H9 (cell line): ENCODE data around the gene KRTAP2-1. TPM values are rescaled to one million over a fixed set of nuclear protein-coding genes. Genes with fewer than 3 reads are reported as not detected.

ENCODE experiments used
- DNase-seq: peaks from one replicate; pipeline ENCODE4 v3.0.0-alpha.2; 2017
- H2AFZ ChIP-seq: one replicate; pipeline ENCODE4 v1.6.1; 2013; ENCODE audit warnings: mild to moderate bottlenecking, low read length, control low read depth, moderate library complexity
- H2AK5ac ChIP-seq: 2 replicates; pipeline ENCODE4 v1.6.1; 2013; ENCODE audit warnings: low read length, control low read depth, mixed read lengths; ENCODE audit not compliant: insufficient read length
- H2BK120ac ChIP-seq: one replicate; pipeline ENCODE4 v1.6.1; 2013; ENCODE audit warnings: low read depth, mild to moderate bottlenecking, low read length, control low read depth, inconsistent platforms; ENCODE audit not compliant: poor library complexity, severe bottlenecking
- H2BK12ac ChIP-seq: 2 replicates; pipeline ENCODE4 v1.6.1; 2013; ENCODE audit warnings: low read length, control low read depth, mixed read lengths, low read depth; ENCODE audit not compliant: insufficient read length
- H2BK15ac ChIP-seq: 2 replicates; pipeline ENCODE4 v1.6.1; 2013; ENCODE audit warnings: low read depth, low read length, control low read depth
- H2BK20ac ChIP-seq: one replicate; pipeline ENCODE4 v1.6.1; 2013; ENCODE audit warnings: low read depth, mild to moderate bottlenecking, low read length, control low read depth, inconsistent platforms; ENCODE audit not compliant: poor library complexity, severe bottlenecking
- H2BK5ac ChIP-seq: 2 replicates; pipeline ENCODE4 v1.6.1; 2013; ENCODE audit warnings: low read length, control low read depth, mixed read lengths; ENCODE audit not compliant: insufficient read length
- H3K14ac ChIP-seq: 2 replicates; pipeline ENCODE4 v1.6.1; 2013; ENCODE audit warnings: low read length, control low read depth; ENCODE audit not compliant: insufficient read depth
- H3K18ac ChIP-seq: 2 replicates; pipeline ENCODE4 v1.6.1; 2013; ENCODE audit warnings: low read depth, mild to moderate bottlenecking, mixed read lengths, low read length, control low read depth; ENCODE audit not compliant: insufficient read length
- H3K23ac ChIP-seq: 2 replicates; pipeline ENCODE4 v1.6.1; 2013; ENCODE audit warnings: low read length, control low read depth, mixed read lengths, low read depth; ENCODE audit not compliant: insufficient read length
- H3K23me2 ChIP-seq: 2 replicates; pipeline ENCODE4 v1.6.1; 2013; ENCODE audit warnings: low read depth, mild to moderate bottlenecking, mixed read lengths, low read length, control low read depth; ENCODE audit not compliant: insufficient read length, poor library complexity, severe bottlenecking
- H3K27ac ChIP-seq: 2 replicates; pipeline ENCODE4 v1.5.1; 2013; ENCODE audit warnings: low read length, control low read depth, mixed read lengths, low read depth; ENCODE audit not compliant: insufficient read length
- H3K27me3 ChIP-seq: 2 replicates; pipeline ENCODE4 v1.6.1; 2013; ENCODE audit warnings: low read length, control low read depth, inconsistent platforms; ENCODE audit not compliant: insufficient read depth
- H3K4ac ChIP-seq: 2 replicates; pipeline ENCODE4 v1.6.1; 2013; ENCODE audit warnings: low read depth, mild to moderate bottlenecking, control low read depth, inconsistent platforms, low read length, moderate library complexity
- H3K4me1 ChIP-seq: 2 replicates; pipeline ENCODE4 v1.6.1; 2013; ENCODE audit warnings: low read length, control low read depth, inconsistent platforms; ENCODE audit not compliant: insufficient read depth
- H3K4me2 ChIP-seq: 2 replicates; pipeline ENCODE4 v1.6.1; 2013; ENCODE audit warnings: low read length, control low read depth, mixed read lengths; ENCODE audit not compliant: insufficient read length, insufficient read depth
- H3K56ac ChIP-seq: 2 replicates; pipeline ENCODE4 v1.6.1; 2013; ENCODE audit warnings: low read depth, mild to moderate bottlenecking, mixed read lengths, low read length, control low read depth; ENCODE audit not compliant: insufficient read length
- H3K79me1 ChIP-seq: 2 replicates; pipeline ENCODE4 v1.6.1; 2013; ENCODE audit warnings: low read depth, mild to moderate bottlenecking, moderate library complexity, low read length, control low read depth, inconsistent platforms; ENCODE audit not compliant: insufficient read depth, poor library complexity, severe bottlenecking
- H3K79me2 ChIP-seq: 2 replicates; pipeline ENCODE4 v1.6.1; 2013; ENCODE audit warnings: low read length, control low read depth, inconsistent platforms; ENCODE audit not compliant: insufficient read depth
- H3K9ac ChIP-seq: 2 replicates; pipeline ENCODE4 v1.6.1; 2013; ENCODE audit warnings: low read length, control low read depth, mixed read lengths; ENCODE audit not compliant: insufficient read length; ENCODE audit errors: extremely low read depth
- H3K9me3 ChIP-seq: one replicate; pipeline ENCODE4 v1.6.1; 2013; ENCODE audit warnings: low read depth, low read length, inconsistent platforms; ENCODE audit not compliant: control insufficient read depth
- H3T11ph ChIP-seq: one replicate; pipeline ENCODE4 v1.6.1; 2013; ENCODE audit warnings: mild to moderate bottlenecking, low read length, control low read depth, inconsistent platforms
- H4K20me1 ChIP-seq: one replicate; pipeline ENCODE4 v1.6.1; 2013; ENCODE audit not compliant: control insufficient read depth, insufficient read length, insufficient read depth
- H4K5ac ChIP-seq: 2 replicates; pipeline ENCODE4 v1.6.1; 2013; ENCODE audit warnings: low read depth, mild to moderate bottlenecking, mixed read lengths, low read length, control low read depth; ENCODE audit not compliant: insufficient read length
- H4K8ac ChIP-seq: replicated peaks from 2 replicates; pipeline ENCODE4 v1.6.1; 2013; ENCODE audit warnings: low read length, control low read depth, mixed read lengths, low read depth; ENCODE audit not compliant: insufficient read length
- H4K91ac ChIP-seq: 2 replicates; pipeline ENCODE4 v1.6.1; 2013; ENCODE audit warnings: low read depth, mild to moderate bottlenecking, moderate library complexity, mixed read lengths, low read length, control low read depth; ENCODE audit not compliant: insufficient read length
- H3K27ac Mint-ChIP-seq, 3 experiments: 2 replicates in 2 of 3; 3 replicates in 1 of 3; pipeline ENCODE4 v1.8.0; 2020 to 2021; ENCODE audit warnings: mixed read lengths in 3 of 3, mild to moderate bottlenecking in 1 of 3, moderate library complexity in 1 of 3
- H3K27me3 Mint-ChIP-seq: 2 replicates; pipeline ENCODE4 v1.8.0; 2021; ENCODE audit warnings: low read depth, mild to moderate bottlenecking, moderate library complexity, mixed read lengths
- H3K36me3 Mint-ChIP-seq, 3 experiments: 2 replicates in 2 of 3; 3 replicates in 1 of 3; pipeline ENCODE4 v1.8.0; 2020 to 2021; ENCODE audit warnings: low read depth in 3 of 3, mixed read lengths in 3 of 3; ENCODE audit not compliant: insufficient read depth in 1 of 3
- H3K4me1 Mint-ChIP-seq, 2 experiments: 2 replicates each; pipeline ENCODE4 v1.8.0; 2020; ENCODE audit warnings: mixed read lengths in 2 of 2
- H3K4me3 Mint-ChIP-seq, 2 experiments: 2 replicates in 1 of 2; 3 replicates in 1 of 2; pipeline ENCODE4 v1.8.0; 2020 to 2021; ENCODE audit warnings: mild to moderate bottlenecking in 2 of 2, mixed read lengths in 2 of 2, moderate library complexity in 1 of 2
- H3K9me3 Mint-ChIP-seq, 2 experiments: 2 replicates in 1 of 2; 3 replicates in 1 of 2; pipeline ENCODE4 v1.8.0; 2020; ENCODE audit warnings: mild to moderate bottlenecking in 2 of 2, mixed read lengths in 2 of 2, moderate library complexity in 1 of 2
- WGBS: extraction: QIAGEN DNeasy Blood & Tissue Kit; methylation state at CpG from one replicate; pipeline ENCODE4 v1.1.7; 2013; ENCODE audit warnings: missing lambda C conversion rate, low lambda C conversion rate, mixed read lengths; ENCODE audit not compliant: insufficient read length; ENCODE audit errors: extremely low coverage; 5-methylcytosine and 5-hydroxymethylcytosine counted together
- total RNA-seq: library from RNA; stranded (reverse); gene quantifications from 2 replicates; pipeline ENCODE4 v1.2.1, GENCODE V29; 2021
- TF ChIP-seq, protein P1 (sequence below): fragments of 200-600 bp; sonication (generic); conservative IDR thresholded peaks from 3 replicates; pipeline ENCODE4 v1.8.0; 2021; ENCODE audit warnings: antibody characterized with exemption, mild to moderate bottlenecking

Gene KRTAP2-1
- total RNA-seq, 1 experiment from 2014 or later = not detected

DNA sequence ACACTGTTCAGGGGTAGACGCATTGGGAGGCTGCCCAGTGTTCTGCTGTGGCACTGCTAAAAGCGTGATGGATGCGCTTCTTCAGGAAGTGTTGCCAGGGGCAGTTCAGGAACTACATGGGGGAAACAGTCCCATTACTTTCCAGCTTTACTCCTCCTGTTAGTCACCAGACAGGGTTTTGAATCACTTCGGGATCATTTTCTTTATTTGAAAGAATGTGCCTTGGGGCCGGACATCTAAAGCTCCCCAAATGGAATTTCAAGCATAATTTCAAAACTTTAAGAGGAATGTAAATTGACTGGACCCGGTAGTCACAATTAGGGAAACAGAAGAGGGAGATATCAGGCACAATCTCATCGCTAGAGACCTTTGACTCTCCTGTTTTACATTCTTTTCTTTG, 1.3 kb upstream of the KRTAP2-1 start:
- Histone ChIP-seq H4K5ac (no peak overlapping the region), H2BK12ac (no peak overlapping the region), H3K4me1 (no peaks in the 10 kb centered on the region), H2BK15ac (no peak overlapping the region), H3K4me2 (no peak overlapping the region), H3K23ac (no peak overlapping the region), H3K79me1 (no peaks in the 10 kb centered on the region), H2BK120ac (no peak overlapping the region), H3K4ac (no peak overlapping the region), H3K14ac (no peak overlapping the region), H3K56ac (no peak overlapping the region), H3K79me2 (no peaks in the 10 kb centered on the region), H4K8ac (no peak overlapping the region), H3K9ac (no peak overlapping the region), H3K23me2 (no peaks in the 10 kb centered on the region), H2BK20ac (no peak overlapping the region), H3K27me3 (no peaks in the 10 kb centered on the region), H2AFZ (no peak overlapping the region), H4K91ac (no peak overlapping the region), H2AK5ac (no peak overlapping the region), H2BK5ac (no peak overlapping the region), H3T11ph (no peak overlapping the region), H3K18ac (no peak overlapping the region), H3K9me3 (no peaks in the 10 kb centered on the region), H4K20me1 (no peaks in the 10 kb centered on the region), H3K27ac (no peak overlapping the region)
- no peak for DNase-seq
- WGBS = no CpG with 5 or more reads among the region's 7 CpGs
- peaks cover 19% of the 10 kb centered on the region in 2 experiments for H3K4me1 Mint-ChIP-seq
- H3K27ac Mint-ChIP-seq = no peak overlapping the region
- no peaks in the 10 kb centered on the region for H3K27me3 Mint-ChIP-seq
- H3K9me3 Mint-ChIP-seq = peaks cover 0 to 2% of the 10 kb centered on the region in 2 experiments; a peak in 3 of 5 replicates
- no peak overlapping the region for H3K4me3 Mint-ChIP-seq
- TF ChIP-seq, protein P1, sequence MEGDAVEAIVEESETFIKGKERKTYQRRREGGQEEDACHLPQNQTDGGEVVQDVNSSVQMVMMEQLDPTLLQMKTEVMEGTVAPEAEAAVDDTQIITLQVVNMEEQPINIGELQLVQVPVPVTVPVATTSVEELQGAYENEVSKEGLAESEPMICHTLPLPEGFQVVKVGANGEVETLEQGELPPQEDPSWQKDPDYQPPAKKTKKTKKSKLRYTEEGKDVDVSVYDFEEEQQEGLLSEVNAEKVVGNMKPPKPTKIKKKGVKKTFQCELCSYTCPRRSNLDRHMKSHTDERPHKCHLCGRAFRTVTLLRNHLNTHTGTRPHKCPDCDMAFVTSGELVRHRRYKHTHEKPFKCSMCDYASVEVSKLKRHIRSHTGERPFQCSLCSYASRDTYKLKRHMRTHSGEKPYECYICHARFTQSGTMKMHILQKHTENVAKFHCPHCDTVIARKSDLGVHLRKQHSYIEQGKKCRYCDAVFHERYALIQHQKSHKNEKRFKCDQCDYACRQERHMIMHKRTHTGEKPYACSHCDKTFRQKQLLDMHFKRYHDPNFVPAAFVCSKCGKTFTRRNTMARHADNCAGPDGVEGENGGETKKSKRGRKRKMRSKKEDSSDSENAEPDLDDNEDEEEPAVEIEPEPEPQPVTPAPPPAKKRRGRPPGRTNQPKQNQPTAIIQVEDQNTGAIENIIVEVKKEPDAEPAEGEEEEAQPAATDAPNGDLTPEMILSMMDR = no peak
- no peaks in the 10 kb centered on the region for H3K36me3 Mint-ChIP-seq
